Fibroblast of lung (primary cell): Measurements from ENCODE around the gene SLC39A7. TPM values are rescaled to one million over a fixed set of nuclear protein-coding genes. Genes with fewer than 3 reads are reported as not detected.

ENCODE experiments used
- DNase-seq, 2 donors: peaks; one replicate each; pipeline versions ENCODE4 v3.0.0 to v3.0.0-alpha.2; 2010; ENCODE audit warnings: low read depth in 2 of 2
- H2AFZ ChIP-seq: 2 replicates; pipeline ENCODE4 v1.5.1; 2012; ENCODE audit warnings: low read length, control low read depth, inconsistent platforms
- H3K27ac ChIP-seq: 2 replicates; pipeline ENCODE4 v1.5.1; 2011; ENCODE audit warnings: low read length, control low read depth; ENCODE audit not compliant: insufficient read depth
- H3K27me3 ChIP-seq: 2 replicates; pipeline ENCODE4 v1.5.1; 2011; ENCODE audit warnings: mild to moderate bottlenecking, low read length; ENCODE audit not compliant: control insufficient read depth, insufficient read depth
- H3K36me3 ChIP-seq: 2 replicates; pipeline ENCODE4 v1.5.1; 2011; ENCODE audit warnings: low read length; ENCODE audit not compliant: control insufficient read depth, insufficient read depth
- H3K4me1 ChIP-seq: 2 replicates; pipeline ENCODE4 v1.5.1; 2011; ENCODE audit warnings: low read length; ENCODE audit not compliant: control insufficient read depth, insufficient read depth; ENCODE audit errors: extremely low read depth
- H3K4me2 ChIP-seq: 2 replicates; pipeline ENCODE4 v1.5.1; 2011; ENCODE audit warnings: low read length, control low read depth; ENCODE audit not compliant: insufficient read depth; ENCODE audit errors: extremely low read depth
- H3K4me3 ChIP-seq, 4 experiments: fragments of 200-600 bp in 1 of 4; sonication (generic) in 1 of 4; replicated peaks in 1 of 4; 2 replicates each; pipeline ENCODE4 v1.5.1; 2011 to 2016; ENCODE audit warnings: low read length in 4 of 4, low read depth in 3 of 4, mild to moderate bottlenecking in 3 of 4, control low read depth in 2 of 4, inconsistent platforms in 1 of 4, mixed read lengths in 1 of 4; ENCODE audit not compliant: insufficient read depth in 1 of 4; ENCODE audit errors: control extremely low read depth in 1 of 4
- H3K79me2 ChIP-seq: 2 replicates; pipeline ENCODE4 v1.5.1; 2012; ENCODE audit warnings: mild to moderate bottlenecking, low read length, inconsistent platforms; ENCODE audit not compliant: control insufficient read depth, insufficient read depth
- H3K9ac ChIP-seq: 2 replicates; pipeline ENCODE4 v1.5.1; 2011; ENCODE audit warnings: mild to moderate bottlenecking, low read length, control low read depth; ENCODE audit not compliant: insufficient read depth
- H3K9me3 ChIP-seq: 2 replicates; pipeline ENCODE4 v1.5.1; 2012; ENCODE audit warnings: low read depth, low read length; ENCODE audit not compliant: control insufficient read depth, insufficient read depth
- H4K20me1 ChIP-seq: 2 replicates; pipeline ENCODE4 v1.5.1; 2011; ENCODE audit warnings: low read length; ENCODE audit not compliant: control insufficient read depth, insufficient read depth; ENCODE audit errors: extremely low read depth
- EZH2 ChIP-seq: IDR thresholded peaks from 2 replicates; pipeline ENCODE4 v1.5.1; 2012; ENCODE audit warnings: low read length, control low read depth, mild to moderate bottlenecking; ENCODE audit errors: missing control alignments
- polyA plus RNA-seq, 2 donors: library from polyadenylated mRNA; depleted of rRNA in 1 of 2; stranded (reverse) in 1 of 2; unstranded in 1 of 2; fragments of >200 nt; gene quantifications; 2 replicates each; pipeline ENCODE4 v1.2.1, GENCODE V29; 2011 to 2012; ENCODE audit warnings: missing spikeins in 1 of 2
- total RNA-seq: library from RNA; depleted of rRNA; stranded (reverse); fragments of >200 nt; gene quantifications from 2 replicates; pipeline ENCODE4 v1.2.1, GENCODE V29; 2014
- TF ChIP-seq, protein P1 (sequence below), 2 donors: IDR thresholded peaks in 1 of 2; conservative IDR thresholded peaks in 1 of 2; 1 replicate in 1 of 2; 2 replicates in 1 of 2; pipeline ENCODE4 v1.5.1; 2011 to 2012; ENCODE audit warnings: low read length in 2 of 2, control low read depth in 1 of 2, inconsistent platforms in 1 of 2, low read depth in 1 of 2, mild to moderate bottlenecking in 1 of 2

Gene SLC39A7
- total and polyA plus RNA-seq, 2 donors (not counting 1 experiment from before 2014, with no cell fraction given), result 112 to 160 TPM

DNA sequence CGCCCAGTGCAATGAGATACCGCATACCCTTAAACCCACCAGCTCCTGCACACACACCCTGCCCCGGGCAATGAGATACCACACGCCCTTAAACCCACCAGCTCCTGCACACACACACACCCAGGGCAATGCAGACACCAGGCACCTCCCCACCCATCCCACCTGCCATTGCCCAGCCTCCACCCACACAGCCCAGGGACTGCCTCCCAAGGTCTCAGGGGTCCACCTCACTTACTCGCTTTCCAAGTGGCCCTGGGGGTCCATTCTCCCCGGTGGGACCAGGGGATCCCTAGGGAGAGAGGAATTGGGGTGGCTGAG, 32.4 kb upstream of the SLC39A7 start:
- Histone ChIP-seq H3K79me2 (no peaks in the 10 kb centered on the region), H2AFZ (no peak overlapping the region), H3K4me2 (no peak overlapping the region), H3K36me3 (no peaks in the 10 kb centered on the region), H3K9ac (no peak overlapping the region), H3K9me3 (no peaks in the 10 kb centered on the region), H3K4me3 (no peak overlapping the region), H3K27ac (no peak overlapping the region), H4K20me1 (no peaks in the 10 kb centered on the region), H3K27me3 (no peaks in the 10 kb centered on the region), H3K4me1 (no peaks in the 10 kb centered on the region)
- no peak for DNase-seq
- TF ChIP-seq, protein P1, sequence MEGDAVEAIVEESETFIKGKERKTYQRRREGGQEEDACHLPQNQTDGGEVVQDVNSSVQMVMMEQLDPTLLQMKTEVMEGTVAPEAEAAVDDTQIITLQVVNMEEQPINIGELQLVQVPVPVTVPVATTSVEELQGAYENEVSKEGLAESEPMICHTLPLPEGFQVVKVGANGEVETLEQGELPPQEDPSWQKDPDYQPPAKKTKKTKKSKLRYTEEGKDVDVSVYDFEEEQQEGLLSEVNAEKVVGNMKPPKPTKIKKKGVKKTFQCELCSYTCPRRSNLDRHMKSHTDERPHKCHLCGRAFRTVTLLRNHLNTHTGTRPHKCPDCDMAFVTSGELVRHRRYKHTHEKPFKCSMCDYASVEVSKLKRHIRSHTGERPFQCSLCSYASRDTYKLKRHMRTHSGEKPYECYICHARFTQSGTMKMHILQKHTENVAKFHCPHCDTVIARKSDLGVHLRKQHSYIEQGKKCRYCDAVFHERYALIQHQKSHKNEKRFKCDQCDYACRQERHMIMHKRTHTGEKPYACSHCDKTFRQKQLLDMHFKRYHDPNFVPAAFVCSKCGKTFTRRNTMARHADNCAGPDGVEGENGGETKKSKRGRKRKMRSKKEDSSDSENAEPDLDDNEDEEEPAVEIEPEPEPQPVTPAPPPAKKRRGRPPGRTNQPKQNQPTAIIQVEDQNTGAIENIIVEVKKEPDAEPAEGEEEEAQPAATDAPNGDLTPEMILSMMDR (conservative IDR thresholded peaks at IDR 0.05 in 1 of 2, IDR thresholded peaks at IDR 0.05 in 1 of 2; ENCODE audit: low read depth in 1 of 2, low read length in 2 of 2), result no peak
- TF ChIP-seq EZH2, result no peak

DNA sequence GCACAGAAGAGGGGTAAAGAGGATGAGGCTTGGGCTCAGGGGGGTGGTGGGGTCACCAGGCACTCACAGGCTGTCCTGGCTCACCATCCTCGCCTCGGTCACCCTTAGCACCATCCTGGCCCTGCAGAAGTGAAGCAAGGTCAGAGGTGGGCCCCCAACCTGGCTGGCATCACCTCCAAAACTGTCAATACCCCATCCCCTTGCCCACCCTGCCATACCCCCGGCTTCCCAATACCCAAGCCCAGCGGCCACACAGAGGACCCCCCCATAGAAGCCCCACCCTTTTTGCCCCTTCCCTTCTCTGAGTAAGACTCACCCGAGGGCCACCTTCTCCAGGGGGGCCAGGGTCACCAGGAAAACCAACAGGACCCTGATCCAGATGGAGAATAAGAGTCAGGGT, 32.0 kb upstream of the SLC39A7 start:
- Histone ChIP-seq H3K27me3 (no peaks in the 10 kb centered on the region), H3K4me3 (no peak overlapping the region), H3K79me2 (no peaks in the 10 kb centered on the region), H3K9me3 (no peaks in the 10 kb centered on the region), H3K9ac (no peak overlapping the region), H3K4me2 (no peak overlapping the region), H4K20me1 (no peaks in the 10 kb centered on the region), H2AFZ (no peak overlapping the region), H3K27ac (no peak overlapping the region), H3K4me1 (no peaks in the 10 kb centered on the region), H3K36me3 (no peaks in the 10 kb centered on the region)
- TF ChIP-seq, protein P1 (conservative IDR thresholded peaks at IDR 0.05 in 1 of 2, IDR thresholded peaks at IDR 0.05 in 1 of 2; ENCODE audit: low read depth in 1 of 2, low read length in 2 of 2), result no peak
- no peak for TF ChIP-seq EZH2
- DNase-seq, result no peak

- H3K36me3 ChIP-seq, result no peaks in the 10 kb centered on the region
- no peaks in the 10 kb centered on the region for H3K9me3 ChIP-seq
- H3K4me2 ChIP-seq, result no peak overlapping the region
- no peak for DNase-seq
- no peaks in the 10 kb centered on the region for H3K4me1 ChIP-seq
- no peaks in the 10 kb centered on the region for H4K20me1 ChIP-seq
- no peak overlapping the region for H2AFZ ChIP-seq
- H3K27ac ChIP-seq, result no peak overlapping the region
- no peak overlapping the region for H3K9ac ChIP-seq
- H3K4me3 ChIP-seq, result no peak overlapping the region
- H3K79me2 ChIP-seq, result no peaks in the 10 kb centered on the region
- no peaks in the 10 kb centered on the region for H3K27me3 ChIP-seq
- no peak for TF ChIP-seq EZH2
- TF ChIP-seq, protein P1 (conservative IDR thresholded peaks at IDR 0.05 in 1 of 2, IDR thresholded peaks at IDR 0.05 in 1 of 2; ENCODE audit: low read depth in 1 of 2, low read length in 2 of 2), result no peak
These were observed 31.1 kb upstream of the SLC39A7 start for GRCh38 chr6:33169291-33170175.
